DMS79 (cell line): ENCODE data around the gene TMEM19.
A peak's percentile ranks its signal among the peaks of the same experiment; 100 is the strongest.
"Not testable (repeated sequence)": the region's sequence is repeated elsewhere in the genome, so short reads cannot be mapped to it uniquely, and the experiment has no call there.

ENCODE experiments used
- DNase-seq: peaks from one replicate; lab custom pipeline; 2025; lab: John Stamatoyannopoulos, UW

The TMEM19 gene

GRCh38 chr12:71665090-71665463 lies 20.8 kb upstream of the TMEM19 start:
- DNase-seq, result no peak

- no peak for DNase-seq
Measured at GRCh38 chr12:71666259-71666658, 19.6 kb upstream of the TMEM19 start.

DNA sequence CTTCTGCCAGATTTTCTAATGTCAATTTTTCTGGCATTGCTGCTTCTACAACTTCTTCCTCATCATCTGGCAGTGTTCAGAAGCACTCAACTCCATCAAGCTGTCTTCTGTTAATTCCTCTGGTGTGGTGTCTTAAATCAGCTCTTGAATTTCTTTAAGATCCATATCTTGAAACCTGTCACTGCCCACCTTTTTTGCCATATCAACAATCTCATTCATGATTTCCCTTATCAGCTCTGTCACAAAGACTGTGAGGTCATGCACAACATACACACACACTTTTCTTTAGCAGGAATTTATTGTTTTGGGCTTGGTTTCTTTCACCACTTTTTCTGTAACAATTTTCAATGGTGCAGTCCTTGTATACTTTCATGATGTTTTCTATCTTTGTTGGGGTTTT lies 14.6 kb upstream of the TMEM19 start:
- DNase-seq, result no peak

- DNase-seq, result no peak
Measured at GRCh38 chr12:71671816-71672215, 14.1 kb upstream of the TMEM19 start.

DNA sequence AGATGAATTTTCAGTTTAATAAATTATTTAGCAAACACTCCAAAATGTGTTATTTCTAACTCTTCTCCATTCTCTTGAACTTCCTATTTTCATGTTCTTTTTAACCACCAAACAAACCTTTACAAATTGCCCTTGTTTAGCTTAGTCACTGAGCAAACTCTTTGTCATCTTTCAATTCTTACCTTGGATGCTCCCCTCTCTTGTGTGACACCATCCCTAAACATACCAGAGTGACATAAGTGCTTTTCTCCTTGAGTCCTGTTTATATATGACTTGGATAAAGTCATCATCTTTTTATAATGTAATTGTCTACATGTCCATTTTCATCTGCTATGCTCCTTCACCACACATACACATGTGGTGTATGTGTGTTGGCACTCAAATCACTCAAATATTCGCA lies 3.4 kb upstream of the TMEM19 start:
- no peak for DNase-seq

GRCh38 chr12:71683633-71684032 lies 2.2 kb upstream of the TMEM19 start:
- DNase-seq, result no peak

GRCh38 chr12:71684081-71684480 lies 1.8 kb upstream of the TMEM19 start:
- no peak for DNase-seq

DNA sequence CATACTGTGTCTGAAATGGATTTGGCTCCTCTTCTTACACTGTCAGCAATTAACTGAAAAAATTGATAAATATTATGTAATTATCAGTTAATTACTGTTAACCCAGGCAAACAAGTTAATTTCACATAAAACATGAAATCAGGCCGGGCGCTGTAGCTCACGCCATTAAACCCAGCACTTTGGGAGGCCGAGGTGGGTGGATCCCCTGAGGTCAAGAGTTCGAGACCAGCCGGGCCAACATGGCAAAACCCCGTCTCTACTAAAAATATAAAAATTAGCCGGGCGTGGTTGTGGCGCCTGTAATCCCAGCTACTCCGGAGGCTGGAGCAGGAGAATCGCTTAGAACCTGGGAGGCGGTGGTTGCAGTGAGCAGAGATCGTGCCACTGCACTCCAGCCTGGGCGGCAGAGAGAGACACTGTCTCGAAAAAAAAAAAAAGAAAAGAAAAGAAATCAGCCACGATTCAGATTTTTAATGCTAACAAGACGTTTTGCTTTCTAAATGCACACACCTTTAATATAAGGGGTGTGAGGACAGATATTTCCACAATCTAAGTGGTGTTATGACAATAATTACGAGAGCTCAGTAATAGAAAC lies 473 bp upstream of the TMEM19 start:
- DNase-seq, result no peak

GRCh38 chr12:71686658-71687025 lies 760 bp downstream of the TMEM19 start:
- no peak for DNase-seq

- DNase-seq, result not testable (repeated sequence)
Measured at GRCh38 chr12:71687172-71687571, 1.3 kb downstream of the TMEM19 start.

GRCh38 chr12:71688961-71689570 lies 3.2 kb downstream of the TMEM19 start:
- DNase-seq, result no peak

DNA sequence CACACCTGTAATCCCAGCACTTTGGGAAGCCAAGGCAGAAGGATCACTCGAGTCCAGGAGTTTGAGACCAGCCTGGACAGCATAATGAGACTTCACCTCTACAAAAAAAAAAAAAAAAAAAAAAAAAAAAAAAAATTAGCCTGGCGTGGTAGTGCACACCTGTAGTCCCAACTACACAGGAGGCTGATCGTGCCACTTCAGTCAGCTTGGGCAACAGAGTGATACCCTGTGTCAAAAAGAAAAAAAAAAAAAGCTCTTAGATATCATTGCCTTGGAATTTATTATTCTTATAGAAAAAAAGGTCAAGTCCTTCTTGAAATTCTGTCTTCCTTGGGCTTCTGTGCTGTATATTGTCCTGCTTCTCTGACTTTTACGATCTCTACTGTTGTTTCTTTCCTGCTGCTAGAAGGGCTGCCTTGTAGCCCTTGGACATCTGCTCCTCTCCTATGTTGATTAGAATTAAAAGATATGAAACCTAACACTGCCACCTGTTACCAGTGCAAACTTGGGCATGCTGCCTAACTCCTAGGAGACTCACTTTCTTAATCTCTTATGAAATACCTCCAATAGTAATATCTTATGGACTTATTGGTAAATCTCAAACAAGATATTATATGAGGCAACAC lies 5.7 kb downstream of the TMEM19 start:
- peak; percentile 20 for DNase-seq

GRCh38 chr12:71693126-71693525 lies 7.2 kb downstream of the TMEM19 start:
- no peak for DNase-seq

DNA sequence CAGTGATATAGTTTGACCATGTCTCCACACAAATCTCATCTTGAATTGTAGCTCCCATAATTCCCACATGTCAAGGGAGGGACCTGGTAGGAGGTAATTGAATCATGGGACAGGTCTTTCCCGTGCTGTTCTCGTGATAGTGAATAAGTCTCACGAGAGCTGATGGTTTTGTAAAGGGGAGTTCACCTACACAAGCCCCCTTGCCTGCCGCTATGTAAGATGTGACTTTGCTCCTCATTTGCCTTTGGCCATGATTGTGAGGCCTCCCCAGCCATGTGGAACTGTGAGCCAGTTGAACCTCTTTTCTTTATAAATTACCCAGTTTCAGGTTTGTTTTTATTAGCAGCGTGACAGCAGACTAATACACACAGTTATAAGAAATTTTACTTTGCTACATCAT lies 7.8 kb downstream of the TMEM19 start:
- not testable (repeated sequence) for DNase-seq

DNA sequence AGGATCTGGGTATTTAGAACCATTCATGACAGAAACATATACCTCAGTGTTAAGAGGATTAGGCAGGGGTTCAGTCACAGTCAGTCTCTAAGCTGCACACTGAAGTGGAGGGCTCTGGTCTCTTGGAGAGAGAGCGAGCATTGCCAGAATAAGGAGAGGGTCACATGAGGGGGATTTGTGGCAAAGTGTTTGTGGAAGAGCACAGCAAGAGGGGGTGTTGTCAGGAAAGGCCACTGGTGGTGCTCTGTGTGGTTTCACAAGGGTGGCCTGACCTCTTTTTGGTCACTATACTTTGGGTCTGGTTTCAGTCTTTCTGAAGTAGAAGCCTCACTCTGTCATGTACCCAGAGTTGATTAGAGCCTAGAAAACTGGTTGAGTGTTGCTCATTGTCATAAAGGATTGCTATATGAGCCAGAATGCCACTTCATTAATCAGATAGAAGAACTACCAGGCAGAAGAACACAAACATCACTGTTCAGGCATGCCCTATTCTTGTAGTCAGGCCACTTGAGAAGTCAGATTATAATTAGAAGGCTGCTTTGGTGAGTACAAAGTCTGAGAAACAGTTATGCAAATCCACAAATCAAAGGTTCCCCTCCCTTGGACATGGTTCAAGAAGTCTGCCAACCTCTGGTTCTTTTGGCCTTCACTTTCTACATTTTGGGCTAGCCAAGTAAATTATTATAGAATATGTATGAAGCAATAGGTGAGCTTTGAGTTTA lies 8.4 kb downstream of the TMEM19 start:
- DNase-seq, result no peak

DNA sequence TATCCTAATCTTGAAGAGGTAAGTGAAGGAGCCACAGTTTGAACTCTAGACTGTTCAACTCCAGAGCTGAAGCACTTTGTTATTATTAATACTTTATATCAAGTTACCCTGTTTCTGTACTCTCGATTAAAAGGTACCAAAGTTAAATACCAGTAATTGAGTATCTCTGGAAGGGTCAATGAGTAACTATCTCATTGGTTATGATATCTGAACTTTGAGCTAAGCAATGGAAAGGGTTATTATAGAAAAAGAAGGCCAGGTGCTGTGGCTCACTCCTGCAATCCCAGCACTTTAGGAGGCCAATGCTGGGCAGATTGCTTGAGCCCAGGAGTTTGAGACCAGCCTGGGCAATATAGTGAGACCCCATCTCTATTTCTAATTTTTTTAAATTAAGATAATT lies 9.9 kb downstream of the TMEM19 start:
- DNase-seq, result no peak

- DNase-seq, result not testable (repeated sequence)
Measured at GRCh38 chr12:71702181-71702580, 16.3 kb downstream of the TMEM19 start.

- DNase-seq, result no peak
Measured at GRCh38 chr12:71702590-71702989, 16.7 kb downstream of the TMEM19 start.

DNA sequence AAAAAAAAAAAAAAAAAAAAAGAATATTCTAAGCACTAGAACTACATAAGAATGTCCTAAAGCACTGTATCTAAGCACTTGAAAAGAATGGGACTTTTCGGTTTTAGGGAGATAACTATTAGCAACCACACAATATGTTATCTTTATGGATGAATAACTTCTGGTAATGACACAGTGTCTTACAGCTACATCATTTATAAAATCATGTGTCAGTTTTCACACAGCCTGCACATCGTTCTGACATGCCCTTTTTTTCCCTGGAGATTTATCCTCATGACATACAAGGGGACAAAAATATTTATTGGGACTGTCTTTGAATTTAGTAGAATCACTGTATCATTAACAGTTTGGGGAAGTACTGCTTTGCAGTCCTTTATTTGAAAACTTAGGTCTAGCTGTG lies 17.3 kb downstream of the TMEM19 start:
- no peak for DNase-seq

- peak; percentile 62 for DNase-seq
Measured at GRCh38 chr12:71704920-71705319, 19.0 kb downstream of the TMEM19 start.

- no peak for DNase-seq
Measured at GRCh38 chr12:71708658-71709057, 22.8 kb downstream of the TMEM19 start.

DNA sequence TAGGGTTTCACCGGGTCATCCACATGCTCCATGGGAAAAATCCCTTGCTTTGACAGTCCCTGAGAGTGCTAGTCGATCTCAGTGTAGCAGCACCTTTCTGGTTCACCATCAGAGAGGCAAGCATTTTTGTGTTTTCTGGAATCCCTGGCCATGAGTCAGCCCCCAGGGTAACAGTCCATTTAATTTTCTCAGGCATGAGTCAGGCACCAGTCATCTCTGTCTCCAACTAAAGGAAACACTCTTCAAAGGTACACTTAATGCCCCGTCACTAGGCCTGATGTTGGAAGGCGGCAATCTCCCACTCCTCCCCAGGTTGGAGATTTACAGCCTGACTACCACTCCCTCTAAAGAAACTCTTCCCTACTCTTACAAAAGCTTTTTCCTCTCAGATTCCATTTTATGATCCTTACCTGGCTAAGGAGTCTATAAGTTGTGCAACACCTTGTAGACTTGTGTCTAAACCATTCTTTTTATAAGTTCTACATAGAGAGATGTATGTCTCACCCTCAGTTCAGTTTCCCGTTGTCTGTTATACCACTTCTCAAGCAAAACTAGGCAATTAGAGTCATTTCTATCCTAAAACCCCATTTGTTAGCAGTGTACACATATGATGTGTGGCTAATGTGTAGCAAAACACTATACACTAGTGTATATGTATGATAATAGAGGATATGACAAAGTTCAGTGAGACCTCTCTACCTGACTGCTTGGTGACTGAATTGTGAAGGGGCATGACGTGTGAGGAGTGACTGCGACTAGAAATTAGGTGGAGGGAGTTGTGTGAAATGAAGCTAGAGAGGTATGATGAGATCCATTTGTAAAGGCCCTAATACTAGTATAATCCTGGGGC lies 24.6 kb downstream of the TMEM19 start:
- no peak for DNase-seq
